Upper lobe of left lung (tissue), 6 donors: ENCODE results near the gene HPS3. TPM values are rescaled to one million over a fixed set of nuclear protein-coding genes. Genes with fewer than 3 reads are reported as not detected.

Experiments
- ATAC-seq, 2 donors: fragments of 200-7000 bp; cut with Tn5 transposase; one replicate each; pipeline ENCODE4 v1.9.1; 2022; ENCODE audit warnings: mild to moderate bottlenecking in 2 of 2, moderate library complexity in 2 of 2; ENCODE audit not compliant: low FRiP score in 2 of 2
- DNase-seq, 2 donors: peaks; one replicate each; pipeline ENCODE4 v3.0.0-alpha.2; 2019 to 2020
- H3K27ac ChIP-seq, 4 donors: fragments of 200-600 bp; sonication (generic); one replicate each; pipeline ENCODE4 v1.5.1; 2016 to 2019
- H3K27me3 ChIP-seq, 4 donors: fragments of 200-600 bp; sonication (generic); one replicate each; pipeline ENCODE4 v1.5.1; 2017 to 2019
- H3K36me3 ChIP-seq, 4 donors: fragments of 200-600 bp; sonication (generic); one replicate each; pipeline ENCODE4 v1.5.1; 2016 to 2019
- H3K4me1 ChIP-seq, 4 donors: fragments of 200-600 bp; sonication (generic); one replicate each; pipeline ENCODE4 v1.5.1; 2018 to 2019
- H3K4me3 ChIP-seq, 4 donors: fragments of 200-600 bp; sonication (generic); one replicate each; pipeline ENCODE4 v1.5.1; 2017 to 2019; ENCODE audit warnings: mild to moderate bottlenecking in 2 of 4, moderate library complexity in 1 of 4
- H3K9me3 ChIP-seq, 4 donors: fragments of 200-600 bp; sonication (generic); one replicate each; pipeline ENCODE4 v1.5.1; 2018 to 2019
- EP300 ChIP-seq, 4 donors: sonication (generic); formaldehyde crosslinking; IDR thresholded peaks; one replicate each; pipeline ENCODE4 v1.5.1; 2017; ENCODE audit warnings: antibody characterized with exemption in 4 of 4, control low read depth in 2 of 4
- POLR2A ChIP-seq, 4 donors: fragments of 450-650 bp; IDR thresholded peaks; one replicate each; pipeline ENCODE4 v1.5.1; 2016 to 2017; ENCODE audit warnings: antibody characterized with exemption in 4 of 4, mild to moderate bottlenecking in 2 of 4
- POLR2AphosphoS5 ChIP-seq, 2 donors: sonication (generic); formaldehyde crosslinking; IDR thresholded peaks; one replicate each; pipeline ENCODE4 v1.5.1; 2017; ENCODE audit warnings: antibody characterized with exemption in 2 of 2
- WGBS, 2 donors: methylation state at CpG; one replicate each; pipeline ENCODE4 v1.1.5; 2017 to 2018; 5-methylcytosine and 5-hydroxymethylcytosine counted together
- total RNA-seq, 6 donors: library from RNA; depleted of rRNA in 4 of 6; stranded (reverse); fragments of >200 nt in 4 of 6; gene quantifications; one replicate each; pipeline versions ENCODE4 v1.1.0 to v1.2.1, GENCODE V29; 2016 to 2021
- TF ChIP-seq, protein P1 (sequence below), 6 experiments: fragments of 450-650 bp in 4 of 6; fragments of 200-600 bp in 2 of 6; sonication (generic) in 2 of 6; IDR thresholded peaks; one replicate each; pipeline ENCODE4 v1.5.1; 2016 to 2019; ENCODE audit warnings: antibody characterized with exemption in 6 of 6
- donor health status: DM: no; HTN: no; CAD: no; lungs with moderate emphysema.
- donor health status: DM: no; HTN: yes; CAD: no; lungs with severe emphysema.

HPS3 gene
- total RNA-seq, 6 donors from 2014 or later: 13.4 to 29.8 (median 17.8) TPM

DNA sequence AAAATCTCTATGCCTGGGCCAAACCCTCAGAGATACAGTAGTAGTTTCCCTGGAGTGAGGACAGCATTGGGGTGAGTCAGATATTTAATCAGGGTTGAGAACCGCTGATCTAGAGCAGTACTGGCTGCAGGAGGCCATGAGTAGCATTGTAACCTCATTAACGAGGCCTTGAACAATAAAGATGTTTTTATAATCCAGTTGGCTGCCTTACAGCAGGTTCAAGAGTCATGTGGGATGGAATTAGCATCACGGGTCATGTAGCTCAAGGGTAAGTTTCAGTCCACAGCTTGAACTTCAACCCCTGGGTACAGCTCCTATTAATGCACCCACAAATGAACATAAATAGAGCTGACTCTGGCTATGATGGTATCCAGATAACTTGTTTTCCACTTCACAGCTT, 5.1 kb downstream of the HPS3 start:
- no peak for DNase-seq
- TF ChIP-seq, protein P1, sequence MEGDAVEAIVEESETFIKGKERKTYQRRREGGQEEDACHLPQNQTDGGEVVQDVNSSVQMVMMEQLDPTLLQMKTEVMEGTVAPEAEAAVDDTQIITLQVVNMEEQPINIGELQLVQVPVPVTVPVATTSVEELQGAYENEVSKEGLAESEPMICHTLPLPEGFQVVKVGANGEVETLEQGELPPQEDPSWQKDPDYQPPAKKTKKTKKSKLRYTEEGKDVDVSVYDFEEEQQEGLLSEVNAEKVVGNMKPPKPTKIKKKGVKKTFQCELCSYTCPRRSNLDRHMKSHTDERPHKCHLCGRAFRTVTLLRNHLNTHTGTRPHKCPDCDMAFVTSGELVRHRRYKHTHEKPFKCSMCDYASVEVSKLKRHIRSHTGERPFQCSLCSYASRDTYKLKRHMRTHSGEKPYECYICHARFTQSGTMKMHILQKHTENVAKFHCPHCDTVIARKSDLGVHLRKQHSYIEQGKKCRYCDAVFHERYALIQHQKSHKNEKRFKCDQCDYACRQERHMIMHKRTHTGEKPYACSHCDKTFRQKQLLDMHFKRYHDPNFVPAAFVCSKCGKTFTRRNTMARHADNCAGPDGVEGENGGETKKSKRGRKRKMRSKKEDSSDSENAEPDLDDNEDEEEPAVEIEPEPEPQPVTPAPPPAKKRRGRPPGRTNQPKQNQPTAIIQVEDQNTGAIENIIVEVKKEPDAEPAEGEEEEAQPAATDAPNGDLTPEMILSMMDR (IDR thresholded peaks at IDR 0.05): no peak
- TF ChIP-seq EP300 (IDR thresholded peaks at IDR 0.05) (no peak), POLR2A (IDR thresholded peaks at IDR 0.05) (no peak), POLR2AphosphoS5 (IDR thresholded peaks at IDR 0.05) (no peak)
- 47 to 55% methylated on average over 3 of the region's 3 CpGs for WGBS, 2 donors
- Histone ChIP-seq H3K27me3 (no peaks in the 10 kb centered on the region), H3K4me3 (no peak overlapping the region), H3K4me1 (peaks cover 16 to 38% (median 22%) of the 10 kb centered on the region in 4 donors), H3K36me3 (no peaks in the 10 kb centered on the region), H3K9me3 (no peaks in the 10 kb centered on the region), H3K27ac (no peak overlapping the region)
- ATAC-seq: no peak

DNA sequence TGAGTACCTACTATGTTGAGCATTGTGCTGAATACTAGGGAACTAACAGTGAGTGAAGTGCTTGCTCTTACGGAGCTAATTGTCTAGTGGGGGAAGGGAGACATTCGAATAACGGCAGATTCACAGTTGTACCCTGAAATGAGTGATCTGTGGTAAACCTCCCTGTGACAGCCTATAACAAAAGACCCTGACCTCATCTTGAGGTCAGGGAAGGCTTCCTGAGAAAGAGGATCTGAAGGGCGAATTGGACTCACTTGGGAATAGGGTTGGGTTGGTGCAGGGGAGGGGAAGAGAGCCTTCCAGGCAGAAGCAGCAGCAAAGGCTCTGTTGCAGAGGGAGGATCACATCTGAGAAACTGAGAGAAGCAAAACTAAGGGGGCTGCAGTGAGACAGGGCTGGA, 13.2 kb downstream of the HPS3 start:
- Histone ChIP-seq H3K36me3 (peaks cover 5 to 31% (median 9%) of the 10 kb centered on the region in 4 donors), H3K4me1 (peaks cover 0 to 5% (median 2%) of the 10 kb centered on the region in 4 donors), H3K27ac (no peak overlapping the region), H3K9me3 (no peaks in the 10 kb centered on the region), H3K27me3 (no peaks in the 10 kb centered on the region), H3K4me3 (no peak overlapping the region)
- ATAC-seq (no peak), DNase-seq (no peak)
- TF ChIP-seq POLR2AphosphoS5 (IDR thresholded peaks at IDR 0.05) (no peak), EP300 (IDR thresholded peaks at IDR 0.05) (no peak)
- TF ChIP-seq, protein P1 (IDR thresholded peaks at IDR 0.05): no peak
- 68 to 81% methylated on average over 4 of the region's 4 CpGs for WGBS, 2 donors

DNA sequence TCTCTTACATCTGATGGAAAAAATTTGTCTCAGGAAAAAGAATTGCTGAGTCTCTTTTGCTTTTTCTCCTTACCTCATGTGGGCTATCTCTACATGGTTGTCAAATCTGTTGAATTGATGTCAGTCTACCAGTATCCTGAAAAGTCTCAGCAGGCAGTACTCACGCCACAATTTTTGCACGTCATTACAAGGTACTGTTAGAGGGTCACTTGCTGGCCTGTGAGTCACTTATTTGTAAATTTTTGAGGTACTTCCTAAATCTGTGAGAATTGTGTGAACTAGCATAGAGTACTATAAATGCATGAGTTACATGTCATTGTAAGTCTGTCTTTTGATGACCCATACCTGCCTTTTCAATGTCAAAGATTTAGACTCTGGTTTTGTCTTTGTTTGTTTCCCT, 15.9 kb downstream of the HPS3 start:
- DNase-seq (no peak), ATAC-seq (peak in 1 of 2 donors; percentile 83)
- H3K9me3 ChIP-seq: no peaks in the 10 kb centered on the region
- H3K36me3 ChIP-seq: peaks cover 5 to 51% (median 10%) of the 10 kb centered on the region in 4 donors
- WGBS, 2 donors: 82 to 87% methylated on average over 2 of the region's 2 CpGs
- peaks cover 0 to 5% (median 2%) of the 10 kb centered on the region in 4 donors for H3K4me1 ChIP-seq
- H3K27ac ChIP-seq: peak overlapping the region in 2 of 4 donors; percentile 36 to 64
- TF ChIP-seq, protein P1 (IDR thresholded peaks at IDR 0.05): no peak
- no peak for TF ChIP-seq POLR2A (IDR thresholded peaks at IDR 0.05)
- no peak for TF ChIP-seq POLR2AphosphoS5 (IDR thresholded peaks at IDR 0.05)
- no peak for TF ChIP-seq EP300 (IDR thresholded peaks at IDR 0.05)
- H3K4me3 ChIP-seq: no peak overlapping the region
- no peaks in the 10 kb centered on the region for H3K27me3 ChIP-seq

DNA sequence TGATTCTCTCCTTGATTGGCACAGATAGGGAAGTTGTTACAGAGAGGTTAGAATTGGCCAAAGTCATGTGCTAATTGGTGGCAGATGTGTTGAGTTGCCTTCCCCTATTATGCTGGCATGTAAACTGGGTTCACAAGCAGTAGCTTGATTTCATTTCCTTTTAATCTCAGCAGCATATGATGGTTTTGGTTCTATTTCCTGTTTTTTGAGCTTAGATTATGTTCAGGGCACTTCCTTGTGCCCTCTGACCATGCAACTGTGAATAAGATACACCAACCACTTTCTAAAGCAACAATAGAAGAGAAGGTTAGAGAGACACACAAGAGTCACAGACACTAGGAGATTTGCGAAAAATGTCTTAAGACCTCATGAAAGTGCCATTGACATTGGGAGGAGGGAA, 16.5 kb downstream of the HPS3 start:
- H3K4me3 ChIP-seq: no peak overlapping the region
- no peaks in the 10 kb centered on the region for H3K9me3 ChIP-seq
- WGBS, 2 donors: 71 to 76% methylated on average over 1 of the region's 1 CpG
- peaks cover 0 to 5% (median 2%) of the 10 kb centered on the region in 4 donors for H3K4me1 ChIP-seq
- ATAC-seq (peak; percentile 66 to 88), DNase-seq (no peak)
- peak in 1 of 4 donors; percentile 26 for TF ChIP-seq POLR2A (IDR thresholded peaks at IDR 0.05)
- TF ChIP-seq, protein P1 (IDR thresholded peaks at IDR 0.05): no peak
- no peak for TF ChIP-seq POLR2AphosphoS5 (IDR thresholded peaks at IDR 0.05)
- no peak for TF ChIP-seq EP300 (IDR thresholded peaks at IDR 0.05)
- peak overlapping the region in 2 of 4 donors; percentile 36 to 64 for H3K27ac ChIP-seq
- no peaks in the 10 kb centered on the region for H3K27me3 ChIP-seq
- H3K36me3 ChIP-seq: peaks cover 5 to 56% (median 14%) of the 10 kb centered on the region in 4 donors

DNA sequence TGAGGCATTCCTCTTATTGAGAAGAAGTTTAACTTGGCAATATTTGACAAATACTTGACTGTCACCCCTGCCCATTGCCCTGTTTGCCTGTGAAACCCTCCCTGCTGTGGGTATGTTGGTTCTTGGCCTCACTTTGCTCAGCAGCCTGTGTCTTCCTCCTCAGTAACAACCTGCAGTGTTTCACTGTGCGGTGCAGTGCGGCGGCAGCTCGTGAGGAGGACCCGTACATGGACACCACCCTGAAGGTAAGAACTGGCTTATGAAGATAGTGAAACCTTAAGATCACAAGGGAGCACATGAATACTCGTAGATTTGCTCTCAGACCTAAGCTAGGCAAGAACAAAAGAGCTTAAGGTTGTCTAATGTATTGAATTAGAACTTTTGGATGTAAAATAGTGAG, 21.0 kb downstream of the HPS3 start:
- Histone ChIP-seq H3K4me3 (no peak overlapping the region), H3K27me3 (no peaks in the 10 kb centered on the region), H3K27ac (no peak overlapping the region), H3K9me3 (no peaks in the 10 kb centered on the region), H3K36me3 (peaks cover 5 to 75% (median 12%) of the 10 kb centered on the region in 4 donors), H3K4me1 (peaks cover 3 to 16% (median 11%) of the 10 kb centered on the region in 4 donors)
- WGBS, 2 donors: 94 to 99% methylated on average over 6 of the region's 6 CpGs
- TF ChIP-seq POLR2AphosphoS5 (IDR thresholded peaks at IDR 0.05): no peak
- TF ChIP-seq EP300 (IDR thresholded peaks at IDR 0.05): no peak
- no peak for TF ChIP-seq POLR2A (IDR thresholded peaks at IDR 0.05)
- ATAC-seq (no peak), DNase-seq (peak in 1 of 2 donors; percentile 58)
